ENCODE measurements around the gene CDKL2. TPM values are rescaled to one million over a fixed set of nuclear protein-coding genes. Genes with fewer than 3 reads are reported as not detected.

The CDKL2 gene
- total and polyA plus RNA-seq, 2 donors (not counting 1 experiment from before 2014, with no cell fraction given), result 0.40 to 2.3 TPM

- Histone ChIP-seq H3K9me3 (ENCODE audit: control insufficient read depth, insufficient read depth, low read depth, low read length) (no peaks in the 10 kb centered on the region), H3K9ac (ENCODE audit: insufficient read depth, low read length) (no peak overlapping the region), H4K20me1 (ENCODE audit: control insufficient read depth, extremely low read depth, insufficient read depth, low read length) (no peaks in the 10 kb centered on the region), H3K36me3 (ENCODE audit: control insufficient read depth, insufficient read depth, low read length) (no peaks in the 10 kb centered on the region), H3K27ac (ENCODE audit: insufficient read depth, low read length) (no peak overlapping the region), H3K4me2 (ENCODE audit: extremely low read depth, insufficient read depth, low read length) (no peak overlapping the region), H3K4me1 (ENCODE audit: control insufficient read depth, extremely low read depth, insufficient read depth, low read length) (no peaks in the 10 kb centered on the region), H3K4me3 (replicated peaks in 1 of 4; ENCODE audit: control extremely low read depth in 1 of 4, insufficient read depth in 1 of 4, low read depth in 3 of 4, low read length in 4 of 4) (no peak overlapping the region), H3K79me2 (ENCODE audit: control insufficient read depth, insufficient read depth, low read length) (no peaks in the 10 kb centered on the region), H2AFZ (ENCODE audit: low read length) (no peak overlapping the region), H3K27me3 (ENCODE audit: control insufficient read depth, insufficient read depth, low read length) (no peaks in the 10 kb centered on the region)
- no peak for DNase-seq (ENCODE audit: low read depth in 2 of 2)
- TF ChIP-seq EZH2 (IDR thresholded peaks at IDR 0.05; ENCODE audit: low read length, missing control alignments), result no peak
- TF ChIP-seq CTCF (conservative IDR thresholded peaks at IDR 0.05 in 1 of 2, IDR thresholded peaks at IDR 0.05 in 1 of 2; ENCODE audit: low read depth in 1 of 2, low read length in 2 of 2), result no peak
Measured at GRCh38 chr4:75612306-75612705, 18.0 kb downstream of the CDKL2 start.

- DNase-seq (ENCODE audit: low read depth in 2 of 2), result no peak
- Histone ChIP-seq H3K4me1 (ENCODE audit: control insufficient read depth, extremely low read depth, insufficient read depth, low read length) (no peaks in the 10 kb centered on the region), H3K4me3 (replicated peaks in 1 of 4; ENCODE audit: control extremely low read depth in 1 of 4, insufficient read depth in 1 of 4, low read depth in 3 of 4, low read length in 4 of 4) (no peak overlapping the region), H3K4me2 (ENCODE audit: extremely low read depth, insufficient read depth, low read length) (no peak overlapping the region), H3K9me3 (ENCODE audit: control insufficient read depth, insufficient read depth, low read depth, low read length) (no peaks in the 10 kb centered on the region), H2AFZ (ENCODE audit: low read length) (no peak overlapping the region), H3K36me3 (ENCODE audit: control insufficient read depth, insufficient read depth, low read length) (no peaks in the 10 kb centered on the region), H3K27ac (ENCODE audit: insufficient read depth, low read length) (no peak overlapping the region), H3K27me3 (ENCODE audit: control insufficient read depth, insufficient read depth, low read length) (no peaks in the 10 kb centered on the region), H3K9ac (ENCODE audit: insufficient read depth, low read length) (no peak overlapping the region), H4K20me1 (ENCODE audit: control insufficient read depth, extremely low read depth, insufficient read depth, low read length) (no peaks in the 10 kb centered on the region), H3K79me2 (ENCODE audit: control insufficient read depth, insufficient read depth, low read length) (no peaks in the 10 kb centered on the region)
- TF ChIP-seq EZH2 (IDR thresholded peaks at IDR 0.05; ENCODE audit: low read length, missing control alignments) (no peak), CTCF (conservative IDR thresholded peaks at IDR 0.05 in 1 of 2, IDR thresholded peaks at IDR 0.05 in 1 of 2; ENCODE audit: low read depth in 1 of 2, low read length in 2 of 2) (no peak)
Measured at GRCh38 chr4:75605928-75606327, 24.4 kb downstream of the CDKL2 start.

- TF ChIP-seq CTCF (conservative IDR thresholded peaks at IDR 0.05 in 1 of 2, IDR thresholded peaks at IDR 0.05 in 1 of 2; ENCODE audit: low read depth in 1 of 2, low read length in 2 of 2) (no peak), EZH2 (IDR thresholded peaks at IDR 0.05; ENCODE audit: low read length, missing control alignments) (no peak)
- H3K36me3 ChIP-seq (ENCODE audit: control insufficient read depth, insufficient read depth, low read length), result no peaks in the 10 kb centered on the region
- H4K20me1 ChIP-seq (ENCODE audit: control insufficient read depth, extremely low read depth, insufficient read depth, low read length), result no peaks in the 10 kb centered on the region
- no peak overlapping the region for H3K4me3 ChIP-seq (replicated peaks in 1 of 4; ENCODE audit: control extremely low read depth in 1 of 4, insufficient read depth in 1 of 4, low read depth in 3 of 4, low read length in 4 of 4)
- no peaks in the 10 kb centered on the region for H3K4me1 ChIP-seq (ENCODE audit: control insufficient read depth, extremely low read depth, insufficient read depth, low read length)
- H3K27me3 ChIP-seq (ENCODE audit: control insufficient read depth, insufficient read depth, low read length), result no peaks in the 10 kb centered on the region
- H3K9ac ChIP-seq (ENCODE audit: insufficient read depth, low read length), result no peak overlapping the region
- H2AFZ ChIP-seq (ENCODE audit: low read length), result no peak overlapping the region
- no peak overlapping the region for H3K4me2 ChIP-seq (ENCODE audit: extremely low read depth, insufficient read depth, low read length)
- H3K79me2 ChIP-seq (ENCODE audit: control insufficient read depth, insufficient read depth, low read length), result no peaks in the 10 kb centered on the region
- no peak for DNase-seq (ENCODE audit: low read depth in 2 of 2)
- H3K9me3 ChIP-seq (ENCODE audit: control insufficient read depth, insufficient read depth, low read depth, low read length), result no peaks in the 10 kb centered on the region
- no peak overlapping the region for H3K27ac ChIP-seq (ENCODE audit: insufficient read depth, low read length)
Measured at GRCh38 chr4:75599647-75600046, 30.7 kb downstream of the CDKL2 start.
